Measurements from ENCODE around the gene CD226. TPM values are rescaled to one million over a fixed set of nuclear protein-coding genes. Genes with fewer than 3 reads are reported as not detected.

Gene CD226
- total RNA-seq, 1 donor from 2014 or later = 1.0 TPM

DNA sequence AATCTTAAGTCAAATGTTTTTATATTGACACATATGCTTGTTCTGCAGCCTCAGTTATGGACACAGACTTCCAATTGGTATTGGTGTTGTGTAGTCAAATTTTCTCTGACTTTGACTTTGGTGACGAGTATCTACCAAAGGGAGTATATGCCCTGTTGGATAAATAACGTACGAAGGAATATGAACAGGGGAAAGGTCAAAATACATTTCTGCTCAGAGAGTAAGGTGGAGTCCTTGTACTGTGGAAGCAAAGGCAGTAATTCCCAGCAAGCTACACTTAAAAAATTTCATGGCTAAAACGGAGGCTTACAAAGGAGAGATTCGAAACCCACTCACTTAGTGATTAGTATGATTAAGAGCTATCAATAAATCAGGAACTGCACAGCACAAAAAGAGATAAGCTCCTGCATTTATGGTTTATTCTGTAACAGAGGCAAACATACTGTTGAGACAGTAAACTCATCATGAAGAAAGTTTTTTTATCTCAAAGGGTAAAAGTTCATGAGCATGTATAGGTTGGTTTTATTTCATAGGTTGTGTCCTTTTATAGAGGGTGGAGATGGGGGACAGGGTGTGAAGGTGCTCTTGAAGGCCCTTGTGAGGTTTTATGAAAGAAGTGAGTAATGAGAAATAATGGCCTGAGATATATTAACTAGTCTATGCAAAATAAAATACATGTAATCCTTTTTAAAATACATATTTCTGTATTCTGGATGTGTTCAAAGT is 142.7 kb downstream of the CD226 start:
- H3K36me3 ChIP-seq (ENCODE audit: control insufficient read depth in 3 of 3, insufficient read depth in 3 of 3, low read length in 3 of 3) = no peaks in the 10 kb centered on the region
- no peaks in the 10 kb centered on the region for H3K4me1 ChIP-seq (ENCODE audit: control insufficient read depth in 3 of 3, insufficient read depth in 3 of 3, low read length in 3 of 3)
- H3K27me3 ChIP-seq (ENCODE audit: control insufficient read depth in 3 of 3, insufficient read depth in 3 of 3, low read length in 3 of 3) = no peaks in the 10 kb centered on the region
- no peak overlapping the region for H3K27ac ChIP-seq (ENCODE audit: low read depth, low read length)
- no peak overlapping the region for H3K9ac ChIP-seq (ENCODE audit: low read depth in 1 of 3, low read length in 3 of 3)
- H3K4me3 ChIP-seq (ENCODE audit: low read length in 3 of 3) = no peak overlapping the region
- H3K9me3 ChIP-seq (ENCODE audit: control insufficient read depth in 3 of 3, low read length in 3 of 3) = no peaks in the 10 kb centered on the region
